Neural progenitor cell (in vitro differentiated cells): Measurements from ENCODE around the gene PGF.

Experiments used
- CTCF ChIP-seq: fragments of 200-600 bp; sonication (generic); IDR thresholded peaks from 2 replicates; pipeline ENCODE4 v1.5.1; 2017; ENCODE audit warnings: antibody characterized with exemption, mild to moderate bottlenecking
- EZH2 ChIP-seq: fragments of 200-600 bp; sonication (generic); IDR thresholded peaks from 2 replicates; pipeline ENCODE4 v1.6.1; 2017; ENCODE audit warnings: antibody characterized with exemption, mild to moderate bottlenecking, moderate library complexity

- TF ChIP-seq CTCF (no peak), EZH2 (no peak)
These were observed 42.6 kb downstream of the PGF start for GRCh38 chr14:74912801-74913200.
